Activated naive CD4-positive, alpha-beta T cell treated with anti-CD3 and anti-CD28 coated beads for 36 hours (primary cell): Measurements from ENCODE around the gene GABRB2. TPM values are rescaled to one million over a fixed set of nuclear protein-coding genes. Genes with fewer than 3 reads are reported as not detected.

Experiments
- CTCF ChIA-PET: fragments of 350-600 bp; sonication (Branson Sonifier 250); formaldehyde crosslinking; loops from one replicate; lab custom pipeline; 2021; ENCODE audit warnings: antibody characterized with exemption; lab: Charles Lee
- DNase-seq: peaks from one replicate; pipeline ENCODE4 v3.0.0-alpha.2; 2020
- H3K27ac Mint-ChIP-seq: one replicate; pipeline ENCODE4 v1.8.0; 2021; ENCODE audit warnings: mild to moderate bottlenecking, mixed read lengths
- H3K27me3 Mint-ChIP-seq: one replicate; pipeline ENCODE4 v1.8.0; 2021; ENCODE audit warnings: low read depth, mixed read lengths
- H3K36me3 Mint-ChIP-seq: one replicate; pipeline ENCODE4 v1.8.0; 2021; ENCODE audit warnings: low read depth, mixed read lengths
- H3K4me1 Mint-ChIP-seq: one replicate; pipeline ENCODE4 v1.8.0; 2021; ENCODE audit warnings: low read depth, mixed read lengths
- H3K4me3 Mint-ChIP-seq: one replicate; pipeline ENCODE4 v1.8.0; 2021; ENCODE audit warnings: mild to moderate bottlenecking, moderate library complexity, mixed read lengths
- H3K9me3 Mint-ChIP-seq: one replicate; pipeline ENCODE4 v1.8.0; 2021; ENCODE audit warnings: mixed read lengths
- intact Hi-C: fragments of 100-400 bp; cut with micrococcal nuclease; formaldehyde crosslinking; loops from one replicate; pipeline ENCODE4 v1.15.1; 2023
- total RNA-seq, 2 experiments: library from RNA; stranded (reverse); gene quantifications; one replicate each; pipeline ENCODE4 v1.2.3, GENCODE V29; 2021

The GABRB2 gene
- total RNA-seq, 2 experiments from 2014 or later: not detected

GRCh38 chr5:161406880-161407279 is 139.6 kb downstream of the GABRB2 start:
- Mint-ChIP-seq H3K9me3 (no peaks in the 10 kb centered on the region), H3K27me3 (no peaks in the 10 kb centered on the region), H3K27ac (no peak overlapping the region), H3K4me1 (no peaks in the 10 kb centered on the region), H3K4me3 (no peak overlapping the region), H3K36me3 (no peaks in the 10 kb centered on the region)
- intact Hi-C loops: no loop called here
- DNase-seq: no peak
- CTCF ChIA-PET: no interaction called here

GRCh38 chr5:161403996-161404395 is 142.5 kb downstream of the GABRB2 start:
- H3K4me1 Mint-ChIP-seq: no peaks in the 10 kb centered on the region
- no peaks in the 10 kb centered on the region for H3K9me3 Mint-ChIP-seq
- H3K27me3 Mint-ChIP-seq: no peaks in the 10 kb centered on the region
- no peak overlapping the region for H3K4me3 Mint-ChIP-seq
- CTCF ChIA-PET: no interaction called here
- intact Hi-C loops: no loop called here
- H3K36me3 Mint-ChIP-seq: no peaks in the 10 kb centered on the region
- no peak overlapping the region for H3K27ac Mint-ChIP-seq
- no peak for DNase-seq

- H3K4me3 Mint-ChIP-seq: no peak overlapping the region
- no peak overlapping the region for H3K27ac Mint-ChIP-seq
- no peaks in the 10 kb centered on the region for H3K4me1 Mint-ChIP-seq
- intact Hi-C loops: no loop called here
- H3K36me3 Mint-ChIP-seq: no peaks in the 10 kb centered on the region
- H3K9me3 Mint-ChIP-seq: no peaks in the 10 kb centered on the region
- no peak for DNase-seq
- CTCF ChIA-PET: no interaction called here
- H3K27me3 Mint-ChIP-seq: no peaks in the 10 kb centered on the region
These were observed 143.4 kb downstream of the GABRB2 start for GRCh38 chr5:161403121-161403520.

GRCh38 chr5:161400583-161400982 is 145.9 kb downstream of the GABRB2 start:
- Mint-ChIP-seq H3K4me1 (no peaks in the 10 kb centered on the region), H3K36me3 (no peaks in the 10 kb centered on the region), H3K4me3 (no peak overlapping the region), H3K9me3 (no peaks in the 10 kb centered on the region), H3K27ac (no peak overlapping the region), H3K27me3 (no peaks in the 10 kb centered on the region)
- no peak for DNase-seq
- CTCF ChIA-PET: no interaction called here
- intact Hi-C loops: no loop called here

GRCh38 chr5:161399996-161400562 is 146.4 kb downstream of the GABRB2 start:
- intact Hi-C loops: no loop called here
- Mint-ChIP-seq H3K4me1 (no peaks in the 10 kb centered on the region), H3K27me3 (no peaks in the 10 kb centered on the region), H3K27ac (no peak overlapping the region), H3K4me3 (no peak overlapping the region), H3K36me3 (no peaks in the 10 kb centered on the region), H3K9me3 (no peaks in the 10 kb centered on the region)
- no peak for DNase-seq
- CTCF ChIA-PET: no interaction called here

GRCh38 chr5:161397448-161397847 is 149.1 kb downstream of the GABRB2 start:
- H3K27ac Mint-ChIP-seq: no peak overlapping the region
- no peaks in the 10 kb centered on the region for H3K27me3 Mint-ChIP-seq
- CTCF ChIA-PET: interaction anchor here (0.6 kb wide), 1 partner anchor 426 kb away, joined by 3 read pairs; no protein-coding TSS in a partner anchor
- no peaks in the 10 kb centered on the region for H3K36me3 Mint-ChIP-seq
- intact Hi-C loops: no loop called here
- no peaks in the 10 kb centered on the region for H3K4me1 Mint-ChIP-seq
- H3K4me3 Mint-ChIP-seq: no peak overlapping the region
- H3K9me3 Mint-ChIP-seq: no peaks in the 10 kb centered on the region
- DNase-seq: no peak

- no peak overlapping the region for H3K27ac Mint-ChIP-seq
- DNase-seq: no peak
- no peaks in the 10 kb centered on the region for H3K4me1 Mint-ChIP-seq
- intact Hi-C loops: no loop called here
- CTCF ChIA-PET: interaction anchor here (0.6 kb wide), 1 partner anchor 953 kb away, joined by 3 read pairs; no protein-coding TSS in a partner anchor
- no peaks in the 10 kb centered on the region for H3K27me3 Mint-ChIP-seq
- no peaks in the 10 kb centered on the region for H3K36me3 Mint-ChIP-seq
- H3K4me3 Mint-ChIP-seq: no peak overlapping the region
- H3K9me3 Mint-ChIP-seq: no peaks in the 10 kb centered on the region
These were observed 150.4 kb downstream of the GABRB2 start for GRCh38 chr5:161396171-161396570.

- Mint-ChIP-seq H3K27me3 (no peaks in the 10 kb centered on the region), H3K9me3 (peaks cover 2% of the 10 kb centered on the region)
These were observed 154.8 kb downstream of the GABRB2 start for GRCh38 chr5:161391724-161392123.

GRCh38 chr5:161391016-161391415 is 155.5 kb downstream of the GABRB2 start:
- CTCF ChIA-PET: no interaction called here
- Mint-ChIP-seq H3K27ac (no peak overlapping the region), H3K27me3 (no peaks in the 10 kb centered on the region)

More at GRCh38 chr5:161391724-161392123, 154.8 kb downstream of the GABRB2 start:
- CTCF ChIA-PET: no interaction called here
- no peak overlapping the region for H3K4me3 Mint-ChIP-seq
- no peaks in the 10 kb centered on the region for H3K36me3 Mint-ChIP-seq
- DNase-seq: no peak
- H3K27ac Mint-ChIP-seq: no peak overlapping the region
- no peaks in the 10 kb centered on the region for H3K4me1 Mint-ChIP-seq
- intact Hi-C loops: no loop called here

GRCh38 chr5:161387121-161387520 is 159.4 kb downstream of the GABRB2 start:
- CTCF ChIA-PET: no interaction called here
- H3K27ac Mint-ChIP-seq: no peak overlapping the region
- H3K4me1 Mint-ChIP-seq: no peaks in the 10 kb centered on the region
- no peaks in the 10 kb centered on the region for H3K27me3 Mint-ChIP-seq
- DNase-seq: no peak
- no peak overlapping the region for H3K4me3 Mint-ChIP-seq
- H3K36me3 Mint-ChIP-seq: no peaks in the 10 kb centered on the region
- peaks cover 2% of the 10 kb centered on the region for H3K9me3 Mint-ChIP-seq
- intact Hi-C loops: no loop called here

More at GRCh38 chr5:161391016-161391415, 155.5 kb downstream of the GABRB2 start:
- no peak overlapping the region for H3K4me3 Mint-ChIP-seq
- no peaks in the 10 kb centered on the region for H3K36me3 Mint-ChIP-seq
- H3K9me3 Mint-ChIP-seq: peaks cover 2% of the 10 kb centered on the region
- intact Hi-C loops: no loop called here
- H3K4me1 Mint-ChIP-seq: no peaks in the 10 kb centered on the region
- no peak for DNase-seq

GRCh38 chr5:161385027-161385426 is 161.5 kb downstream of the GABRB2 start:
- Mint-ChIP-seq H3K27ac (no peak overlapping the region), H3K27me3 (no peaks in the 10 kb centered on the region), H3K9me3 (no peaks in the 10 kb centered on the region), H3K36me3 (no peaks in the 10 kb centered on the region), H3K4me1 (no peaks in the 10 kb centered on the region), H3K4me3 (no peak overlapping the region)
- no peak for DNase-seq
- intact Hi-C loops: no loop called here
- CTCF ChIA-PET: no interaction called here

GRCh38 chr5:161382685-161383084 is 163.8 kb downstream of the GABRB2 start:
- CTCF ChIA-PET: no interaction called here
- Mint-ChIP-seq H3K27me3 (no peaks in the 10 kb centered on the region), H3K4me1 (no peaks in the 10 kb centered on the region), H3K27ac (no peak overlapping the region), H3K4me3 (no peak overlapping the region), H3K9me3 (no peaks in the 10 kb centered on the region), H3K36me3 (no peaks in the 10 kb centered on the region)
- no peak for DNase-seq
- intact Hi-C loops: no loop called here

- DNase-seq: no peak
- no peak overlapping the region for H3K27ac Mint-ChIP-seq
- H3K9me3 Mint-ChIP-seq: no peaks in the 10 kb centered on the region
- CTCF ChIA-PET: no interaction called here
- H3K4me3 Mint-ChIP-seq: no peak overlapping the region
- intact Hi-C loops: no loop called here
- H3K4me1 Mint-ChIP-seq: no peaks in the 10 kb centered on the region
- H3K36me3 Mint-ChIP-seq: no peaks in the 10 kb centered on the region
- H3K27me3 Mint-ChIP-seq: no peaks in the 10 kb centered on the region
These were observed 166.0 kb downstream of the GABRB2 start for GRCh38 chr5:161380486-161380885.
